Neural progenitor cell (in vitro differentiated cells): ENCODE measurements around the gene CA10.

ENCODE experiments used
- EZH2 ChIP-seq: fragments of 200-600 bp; sonication (generic); IDR thresholded peaks from 2 replicates; pipeline ENCODE4 v1.6.1; 2017; ENCODE audit warnings: antibody characterized with exemption, mild to moderate bottlenecking, moderate library complexity
- TF ChIP-seq, protein P1 (sequence below): fragments of 200-600 bp; sonication (generic); IDR thresholded peaks from 2 replicates; pipeline ENCODE4 v1.5.1; 2017; ENCODE audit warnings: antibody characterized with exemption, mild to moderate bottlenecking

DNA sequence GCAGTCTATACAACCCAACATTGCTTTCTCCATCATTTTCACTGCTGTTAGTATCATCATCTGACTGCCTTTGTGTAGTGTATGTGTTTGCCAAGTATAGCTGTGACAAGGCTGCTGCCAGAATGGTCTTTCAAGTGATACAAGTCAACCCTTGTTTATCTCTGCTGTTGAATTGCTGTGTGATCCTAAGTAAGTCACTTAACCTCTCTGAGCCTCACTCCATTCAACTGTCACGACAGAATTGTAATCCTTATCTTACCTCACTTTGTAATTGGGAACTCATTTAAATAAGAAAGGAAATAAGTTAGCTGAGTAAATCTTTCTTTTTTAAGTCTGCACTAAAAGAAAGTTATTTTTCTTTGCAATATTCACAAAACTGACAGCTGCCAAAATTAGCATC lies 340.6 kb downstream of the CA10 start:
- TF ChIP-seq, protein P1, sequence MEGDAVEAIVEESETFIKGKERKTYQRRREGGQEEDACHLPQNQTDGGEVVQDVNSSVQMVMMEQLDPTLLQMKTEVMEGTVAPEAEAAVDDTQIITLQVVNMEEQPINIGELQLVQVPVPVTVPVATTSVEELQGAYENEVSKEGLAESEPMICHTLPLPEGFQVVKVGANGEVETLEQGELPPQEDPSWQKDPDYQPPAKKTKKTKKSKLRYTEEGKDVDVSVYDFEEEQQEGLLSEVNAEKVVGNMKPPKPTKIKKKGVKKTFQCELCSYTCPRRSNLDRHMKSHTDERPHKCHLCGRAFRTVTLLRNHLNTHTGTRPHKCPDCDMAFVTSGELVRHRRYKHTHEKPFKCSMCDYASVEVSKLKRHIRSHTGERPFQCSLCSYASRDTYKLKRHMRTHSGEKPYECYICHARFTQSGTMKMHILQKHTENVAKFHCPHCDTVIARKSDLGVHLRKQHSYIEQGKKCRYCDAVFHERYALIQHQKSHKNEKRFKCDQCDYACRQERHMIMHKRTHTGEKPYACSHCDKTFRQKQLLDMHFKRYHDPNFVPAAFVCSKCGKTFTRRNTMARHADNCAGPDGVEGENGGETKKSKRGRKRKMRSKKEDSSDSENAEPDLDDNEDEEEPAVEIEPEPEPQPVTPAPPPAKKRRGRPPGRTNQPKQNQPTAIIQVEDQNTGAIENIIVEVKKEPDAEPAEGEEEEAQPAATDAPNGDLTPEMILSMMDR = no peak
- no peak for TF ChIP-seq EZH2
